Prostate gland (tissue), 2 donors: ENCODE results near the gene HEXA.

Experiments used
- POLR2A ChIP-seq: fragments of 450-650 bp; IDR thresholded peaks from one replicate; pipeline ENCODE4 v1.6.1; 2016; ENCODE audit warnings: antibody characterized with exemption, mild to moderate bottlenecking
- POLR2AphosphoS5 ChIP-seq: sonication (generic); formaldehyde crosslinking; IDR thresholded peaks from one replicate; pipeline ENCODE4 v1.6.1; 2017; ENCODE audit warnings: antibody characterized with exemption
- TF ChIP-seq, protein P1 (sequence below), 4 experiments: fragments of 200-600 bp in 2 of 4; fragments of 450-650 bp in 2 of 4; sonication (generic) in 2 of 4; IDR thresholded peaks; 1 replicate in 3 of 4; 2 replicates in 1 of 4; pipeline ENCODE4 v1.5.1; 2016 to 2019; ENCODE audit warnings: antibody characterized with exemption in 4 of 4, mild to moderate bottlenecking in 2 of 4, moderate library complexity in 2 of 4

DNA sequence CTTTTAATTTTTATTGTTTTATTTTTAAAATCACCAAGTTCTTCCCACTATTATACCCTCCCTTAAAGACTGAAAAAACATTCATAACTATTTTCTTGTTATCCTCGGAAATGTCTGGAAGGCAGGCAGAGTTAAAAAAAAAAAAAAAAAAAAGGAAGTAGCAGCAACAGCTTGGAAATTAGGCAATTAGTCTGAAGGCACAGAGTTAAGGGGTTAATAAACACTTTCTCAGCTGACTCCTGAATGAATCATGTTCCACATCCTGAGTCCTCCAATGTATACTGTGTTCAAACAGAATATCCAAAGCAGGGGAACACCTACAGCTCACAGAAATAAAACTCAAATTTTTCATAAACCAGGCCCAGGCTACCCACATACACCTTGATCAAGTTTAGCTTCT is 5.8 kb downstream of the HEXA start:
- TF ChIP-seq, protein P1, sequence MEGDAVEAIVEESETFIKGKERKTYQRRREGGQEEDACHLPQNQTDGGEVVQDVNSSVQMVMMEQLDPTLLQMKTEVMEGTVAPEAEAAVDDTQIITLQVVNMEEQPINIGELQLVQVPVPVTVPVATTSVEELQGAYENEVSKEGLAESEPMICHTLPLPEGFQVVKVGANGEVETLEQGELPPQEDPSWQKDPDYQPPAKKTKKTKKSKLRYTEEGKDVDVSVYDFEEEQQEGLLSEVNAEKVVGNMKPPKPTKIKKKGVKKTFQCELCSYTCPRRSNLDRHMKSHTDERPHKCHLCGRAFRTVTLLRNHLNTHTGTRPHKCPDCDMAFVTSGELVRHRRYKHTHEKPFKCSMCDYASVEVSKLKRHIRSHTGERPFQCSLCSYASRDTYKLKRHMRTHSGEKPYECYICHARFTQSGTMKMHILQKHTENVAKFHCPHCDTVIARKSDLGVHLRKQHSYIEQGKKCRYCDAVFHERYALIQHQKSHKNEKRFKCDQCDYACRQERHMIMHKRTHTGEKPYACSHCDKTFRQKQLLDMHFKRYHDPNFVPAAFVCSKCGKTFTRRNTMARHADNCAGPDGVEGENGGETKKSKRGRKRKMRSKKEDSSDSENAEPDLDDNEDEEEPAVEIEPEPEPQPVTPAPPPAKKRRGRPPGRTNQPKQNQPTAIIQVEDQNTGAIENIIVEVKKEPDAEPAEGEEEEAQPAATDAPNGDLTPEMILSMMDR (IDR thresholded peaks at IDR 0.05) = no peak
- TF ChIP-seq POLR2A (no peak), POLR2AphosphoS5 (no peak)
